ENCODE results near the gene DACH1. TPM values are rescaled to one million over a fixed set of nuclear protein-coding genes. Genes with fewer than 3 reads are reported as not detected.

Gene DACH1
- total RNA-seq, 4 donors from 2014 or later = 2.2 to 5.9 (median 2.8) TPM

DNA sequence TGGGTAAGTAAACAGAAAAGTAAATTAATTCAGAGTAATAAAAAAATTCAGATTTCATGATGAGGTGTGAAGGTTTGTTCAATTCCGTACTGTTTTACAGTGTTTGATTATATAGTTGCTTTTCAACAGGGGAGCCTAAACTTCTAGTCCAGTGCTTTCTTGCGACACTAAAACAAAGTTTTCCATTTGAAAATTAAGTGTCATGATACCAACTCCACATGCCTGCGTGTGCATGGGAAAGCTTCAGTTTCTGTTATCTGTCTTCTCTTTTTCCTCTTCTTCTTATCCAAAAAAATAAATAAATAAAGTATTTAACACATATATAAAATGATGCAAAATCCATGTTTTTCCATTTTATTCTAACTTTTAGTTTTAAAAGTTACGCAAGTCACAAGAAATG lies 165.3 kb downstream of the DACH1 start:
- Histone ChIP-seq H3K27ac (no peak overlapping the region), H3K4me3 (no peak overlapping the region), H3K36me3 (no peaks in the 10 kb centered on the region), H3K27me3 (no peaks in the 10 kb centered on the region), H3K9me3 (no peaks in the 10 kb centered on the region), H3K4me1 (no peaks in the 10 kb centered on the region)
- TF ChIP-seq EP300 (IDR thresholded peaks at IDR 0.05) (no peak), POLR2A (IDR thresholded peaks at IDR 0.05) (no peak), CTCF (IDR thresholded peaks at IDR 0.05) (no peak)
- 88 to 94% methylated on average over 4 of the region's 4 CpGs for WGBS, 2 donors
- DNase-seq (ENCODE audit: low spot score in 2 of 2) = no peak

GRCh38 chr13:71699342-71699741 lies 167.7 kb downstream of the DACH1 start:
- 64 to 65% methylated on average over 2 of the region's 2 CpGs for WGBS, 2 donors
- no peaks in the 10 kb centered on the region for H3K9me3 ChIP-seq
- H3K27me3 ChIP-seq = no peaks in the 10 kb centered on the region
- no peak overlapping the region for H3K27ac ChIP-seq
- TF ChIP-seq POLR2A (IDR thresholded peaks at IDR 0.05) = no peak
- TF ChIP-seq CTCF (IDR thresholded peaks at IDR 0.05) = no peak
- TF ChIP-seq EP300 (IDR thresholded peaks at IDR 0.05) = no peak
- no peaks in the 10 kb centered on the region for H3K4me1 ChIP-seq
- no peak overlapping the region for H3K4me3 ChIP-seq
- H3K36me3 ChIP-seq = no peaks in the 10 kb centered on the region
- DNase-seq (ENCODE audit: low spot score in 2 of 2) = no peak

GRCh38 chr13:71695662-71696061 lies 171.3 kb downstream of the DACH1 start:
- no peaks in the 10 kb centered on the region for H3K4me1 ChIP-seq
- H3K27ac ChIP-seq = no peak overlapping the region
- no peak overlapping the region for H3K4me3 ChIP-seq
- no peak for DNase-seq (ENCODE audit: low spot score in 2 of 2)
- no peaks in the 10 kb centered on the region for H3K27me3 ChIP-seq
- no peaks in the 10 kb centered on the region for H3K36me3 ChIP-seq
- TF ChIP-seq EP300 (IDR thresholded peaks at IDR 0.05) = no peak
- no peaks in the 10 kb centered on the region for H3K9me3 ChIP-seq
- WGBS, 2 donors = 85 to 95% methylated on average over 1 of the region's 1 CpG

DNA sequence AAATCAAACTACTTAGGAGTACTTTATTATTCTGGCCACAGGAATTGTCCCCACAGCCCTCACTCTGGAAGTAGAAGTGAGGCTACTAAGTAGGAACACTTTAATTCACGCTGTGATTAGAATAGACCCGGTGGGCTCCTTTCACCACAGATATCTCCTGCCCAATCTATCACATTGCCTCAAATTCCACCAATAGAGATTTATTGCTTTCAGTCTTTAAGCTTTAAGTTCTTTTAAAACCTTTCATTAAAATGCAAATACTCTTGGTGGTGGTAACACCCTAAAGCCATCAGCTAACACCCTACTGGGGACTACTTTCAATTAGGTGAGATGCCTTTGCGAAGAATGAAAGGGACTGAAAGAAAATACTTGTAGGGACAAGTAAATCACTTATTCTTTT lies 181.9 kb downstream of the DACH1 start:
- Histone ChIP-seq H3K4me3 (no peak overlapping the region), H3K36me3 (no peaks in the 10 kb centered on the region), H3K9me3 (no peaks in the 10 kb centered on the region), H3K4me1 (no peaks in the 10 kb centered on the region), H3K27me3 (no peaks in the 10 kb centered on the region), H3K27ac (no peak overlapping the region)
- 45 to 53% methylated on average over 3 of the region's 3 CpGs for WGBS, 2 donors
- no peak for TF ChIP-seq EP300 (IDR thresholded peaks at IDR 0.05)
- TF ChIP-seq CTCF (IDR thresholded peaks at IDR 0.05) = no peak
- TF ChIP-seq POLR2A (IDR thresholded peaks at IDR 0.05) = no peak
- no peak for DNase-seq (ENCODE audit: low spot score in 2 of 2)

- no peak for TF ChIP-seq POLR2A (IDR thresholded peaks at IDR 0.05)
These were observed 184.9 kb downstream of the DACH1 start for GRCh38 chr13:71681901-71682613.

GRCh38 chr13:71677124-71677523 lies 189.9 kb downstream of the DACH1 start:
- Histone ChIP-seq H3K27ac (no peak overlapping the region), H3K4me3 (no peak overlapping the region), H3K4me1 (no peaks in the 10 kb centered on the region), H3K36me3 (no peaks in the 10 kb centered on the region), H3K9me3 (no peaks in the 10 kb centered on the region), H3K27me3 (no peaks in the 10 kb centered on the region)
- TF ChIP-seq EP300 (IDR thresholded peaks at IDR 0.05) = no peak
- no peak for TF ChIP-seq POLR2A (IDR thresholded peaks at IDR 0.05)
- no peak for TF ChIP-seq CTCF (IDR thresholded peaks at IDR 0.05)
- DNase-seq (ENCODE audit: low spot score in 2 of 2) = no peak
- WGBS, 2 donors = 46 to 50% methylated on average over 2 of the region's 2 CpGs

More at GRCh38 chr13:71681901-71682613, 184.9 kb downstream of the DACH1 start:
- no peaks in the 10 kb centered on the region for H3K4me1 ChIP-seq
- no peak overlapping the region for H3K4me3 ChIP-seq
- no peaks in the 10 kb centered on the region for H3K27me3 ChIP-seq
- no peaks in the 10 kb centered on the region for H3K9me3 ChIP-seq
- no peak overlapping the region for H3K27ac ChIP-seq
- H3K36me3 ChIP-seq = no peaks in the 10 kb centered on the region
- DNase-seq (ENCODE audit: low spot score in 2 of 2) = no peak
- 78 to 85% methylated on average over 6 of the region's 6 CpGs for WGBS, 2 donors

Measured in tibial nerve (tissue), 4 donors.